Thymus (tissue), 11 donors: ENCODE data around the gene SPATA1. TPM values are rescaled to one million over a fixed set of nuclear protein-coding genes. Genes with fewer than 3 reads are reported as not detected.
A peak's percentile ranks its signal among the peaks of the same experiment; 100 is the strongest.
"Not testable (repeated sequence)": the region's sequence is repeated elsewhere in the genome, so short reads cannot be mapped to it uniquely, and the experiment has no call there.

ENCODE experiments used
- DNase-seq, 9 donors: peaks; one replicate each; pipeline ENCODE4 v3.0.0-alpha.2; 2013; ENCODE audit warnings: low spot score in 9 of 9, low read depth in 6 of 9, missing footprints in 1 of 9
- H3K27ac ChIP-seq, 2 donors: one replicate each; pipeline ENCODE4 v1.5.1; 2013; ENCODE audit warnings: control low read depth in 1 of 2, low read depth in 1 of 2, low read length in 1 of 2, mild to moderate bottlenecking in 1 of 2, moderate library complexity in 1 of 2
- H3K27me3 ChIP-seq, 2 donors: one replicate each; pipeline ENCODE4 v1.5.1; 2013; ENCODE audit warnings: low read length in 1 of 2; ENCODE audit not compliant: control insufficient read depth in 2 of 2, insufficient read depth in 1 of 2
- H3K36me3 ChIP-seq, 2 donors: one replicate each; pipeline ENCODE4 v1.5.1; 2013; ENCODE audit warnings: low read length in 1 of 2, mild to moderate bottlenecking in 1 of 2, moderate library complexity in 1 of 2; ENCODE audit not compliant: control insufficient read depth in 2 of 2, insufficient read depth in 2 of 2
- H3K4me1 ChIP-seq, 2 donors: one replicate each; pipeline ENCODE4 v1.5.1; 2013; ENCODE audit warnings: low read length in 2 of 2; ENCODE audit not compliant: control insufficient read depth in 2 of 2, insufficient read depth in 2 of 2
- H3K4me3 ChIP-seq, 2 donors: one replicate each; pipeline ENCODE4 v1.5.1; 2013; ENCODE audit warnings: low read length in 2 of 2, control low read depth in 1 of 2, mild to moderate bottlenecking in 1 of 2
- H3K9me3 ChIP-seq, 2 donors: one replicate each; pipeline ENCODE4 v1.5.1; 2013; ENCODE audit warnings: low read length in 1 of 2, mild to moderate bottlenecking in 1 of 2; ENCODE audit not compliant: control insufficient read depth in 2 of 2, insufficient read depth in 1 of 2
- WGBS: extraction: QIAGEN DNeasy Blood & Tissue Kit; methylation state at CpG from one replicate; pipeline ENCODE4 v1.1.7; 2013; 5-methylcytosine and 5-hydroxymethylcytosine counted together
- polyA plus RNA-seq: library from polyadenylated mRNA; stranded (reverse); fragments of 200-250 nt; gene quantifications from one replicate; pipeline ENCODE4 v1.2.3, GENCODE V29; 2013
- total RNA-seq: library from RNA; stranded (reverse); fragments of 120-200 nt; gene quantifications from one replicate; pipeline ENCODE4 v1.2.4, GENCODE V29; 2013
- donor health status: healthy.

Gene SPATA1
- total and polyA plus RNA-seq, 2 donors: 3.7 to 5.1 TPM

GRCh38 chr1:84574936-84575335 lies 68.8 kb downstream of the SPATA1 start:
- Histone ChIP-seq H3K36me3 (peaks cover 3% of the 10 kb centered on the region in 2 donors), H3K27me3 (no peaks in the 10 kb centered on the region), H3K27ac (no peak overlapping the region), H3K4me3 (peak overlapping the region in 1 of 2 donors; percentile 69), H3K9me3 (no peaks in the 10 kb centered on the region), H3K4me1 (peaks cover 4 to 10% of the 10 kb centered on the region in 2 donors)
- no peak for DNase-seq
- 94% methylated on average over 7 of the region's 7 CpGs for WGBS

- H3K36me3 ChIP-seq: no peaks in the 10 kb centered on the region
- no peak overlapping the region for H3K27ac ChIP-seq
- no peaks in the 10 kb centered on the region for H3K4me1 ChIP-seq
- H3K27me3 ChIP-seq: no peaks in the 10 kb centered on the region
- no peak overlapping the region for H3K4me3 ChIP-seq
- H3K9me3 ChIP-seq: peaks cover 0 to 5% of the 10 kb centered on the region in 2 donors
- WGBS: 95% methylated on average over 3 of the region's 3 CpGs
- DNase-seq: no peak
These were observed 75.5 kb downstream of the SPATA1 start for GRCh38 chr1:84581648-84582047.

GRCh38 chr1:84582802-84583587 lies 76.8 kb downstream of the SPATA1 start:
- H3K27ac ChIP-seq: no peak overlapping the region
- no peak overlapping the region for H3K4me3 ChIP-seq
- 98% methylated on average over 7 of the region's 7 CpGs for WGBS
- no peak for DNase-seq
- peaks cover 0 to 5% of the 10 kb centered on the region in 2 donors for H3K9me3 ChIP-seq
- no peaks in the 10 kb centered on the region for H3K4me1 ChIP-seq
- no peaks in the 10 kb centered on the region for H3K36me3 ChIP-seq
- H3K27me3 ChIP-seq: no peaks in the 10 kb centered on the region

GRCh38 chr1:84583648-84584047 lies 77.5 kb downstream of the SPATA1 start:
- Histone ChIP-seq H3K9me3 (peaks cover 0 to 5% of the 10 kb centered on the region in 2 donors), H3K27me3 (no peaks in the 10 kb centered on the region), H3K4me3 (no peak overlapping the region), H3K27ac (no peak overlapping the region), H3K36me3 (no peaks in the 10 kb centered on the region), H3K4me1 (no peaks in the 10 kb centered on the region)
- no peak for DNase-seq
- 97% methylated on average over 10 of the region's 10 CpGs for WGBS

GRCh38 chr1:84584126-84584525 lies 77.9 kb downstream of the SPATA1 start:
- Histone ChIP-seq H3K27me3 (no peaks in the 10 kb centered on the region), H3K4me3 (no peak overlapping the region), H3K4me1 (no peaks in the 10 kb centered on the region), H3K36me3 (no peaks in the 10 kb centered on the region), H3K9me3 (peaks cover 0 to 5% of the 10 kb centered on the region in 2 donors), H3K27ac (no peak overlapping the region)
- WGBS: 98% methylated on average over 2 of the region's 2 CpGs
- no peak for DNase-seq

- H3K4me1 ChIP-seq: no peaks in the 10 kb centered on the region
- no peak overlapping the region for H3K27ac ChIP-seq
- H3K36me3 ChIP-seq: no peaks in the 10 kb centered on the region
- WGBS: 98% methylated on average over 1 of the region's 1 CpG
- no peak for DNase-seq
- no peak overlapping the region for H3K4me3 ChIP-seq
- H3K27me3 ChIP-seq: no peaks in the 10 kb centered on the region
- peaks cover 0 to 5% of the 10 kb centered on the region in 2 donors for H3K9me3 ChIP-seq
These were observed 79.6 kb downstream of the SPATA1 start for GRCh38 chr1:84585803-84586202.

GRCh38 chr1:84587099-84587498 lies 80.9 kb downstream of the SPATA1 start:
- Histone ChIP-seq H3K9me3 (peaks cover 0 to 5% of the 10 kb centered on the region in 2 donors), H3K4me3 (no peak overlapping the region), H3K27ac (no peak overlapping the region), H3K36me3 (no peaks in the 10 kb centered on the region), H3K27me3 (no peaks in the 10 kb centered on the region), H3K4me1 (no peaks in the 10 kb centered on the region)
- WGBS: 94% methylated on average over 3 of the region's 3 CpGs
- no peak for DNase-seq

GRCh38 chr1:84594959-84595358 lies 88.8 kb downstream of the SPATA1 start:
- not testable (repeated sequence) for H3K4me1 ChIP-seq, DNase-seq, H3K36me3 ChIP-seq, H3K9me3 ChIP-seq, H3K27ac ChIP-seq, H3K27me3 ChIP-seq, H3K4me3 ChIP-seq
- 96% methylated on average over 2 of the region's 2 CpGs for WGBS

- 97% methylated on average over 1 of the region's 1 CpG for WGBS
- no peak for DNase-seq
- Histone ChIP-seq H3K36me3 (no peaks in the 10 kb centered on the region), H3K9me3 (no peaks in the 10 kb centered on the region), H3K4me1 (no peaks in the 10 kb centered on the region), H3K27ac (no peak overlapping the region), H3K27me3 (no peaks in the 10 kb centered on the region), H3K4me3 (no peak overlapping the region)
These were observed 90.8 kb downstream of the SPATA1 start for GRCh38 chr1:84597011-84597410.
